Gastrocnemius medialis (tissue), 4 donors: ENCODE results near the gene IL17RA.

ENCODE experiments used
- CTCF ChIP-seq, 5 experiments: fragments of 450-650 bp in 3 of 5; fragments of 200-600 bp in 2 of 5; sonication (generic) in 2 of 5; IDR thresholded peaks in 4 of 5; conservative IDR thresholded peaks in 1 of 5; 1 replicate in 4 of 5; 2 replicates in 1 of 5; pipeline ENCODE4 v1.5.1; 2016 to 2019; ENCODE audit warnings: antibody characterized with exemption in 5 of 5, mild to moderate bottlenecking in 3 of 5, moderate library complexity in 3 of 5
- POLR2A ChIP-seq, 2 donors: fragments of 450-650 bp; IDR thresholded peaks; one replicate each; pipeline ENCODE4 v1.6.1; 2017; ENCODE audit warnings: antibody characterized with exemption in 2 of 2, mild to moderate bottlenecking in 2 of 2, moderate library complexity in 2 of 2

GRCh38 chr22:17077255-17077654, 7.5 kb upstream of the IL17RA start:
- TF ChIP-seq CTCF (IDR thresholded peaks at IDR 0.05 in 4 of 5, conservative IDR thresholded peaks at IDR 0.05 in 1 of 5) (no peak), POLR2A (IDR thresholded peaks at IDR 0.05) (no peak)
